Anterior cingulate cortex (tissue), 58 donors: ENCODE data around the gene THSD4.

Experiments
- DNase-seq, 58 donors: peaks; one replicate each; lab custom pipeline; 2025; lab: John Stamatoyannopoulos, UW

THSD4 gene

GRCh38 chr15:71801935-71802655, 686.8 kb downstream of the THSD4 start:
- no peak for DNase-seq

- DNase-seq = no peak
These were observed 687.5 kb downstream of the THSD4 start for GRCh38 chr15:71802770-71803169.

GRCh38 chr15:71804226-71804625, 689.0 kb downstream of the THSD4 start:
- no peak for DNase-seq

- no peak for DNase-seq
These were observed 689.6 kb downstream of the THSD4 start for GRCh38 chr15:71804695-71805470.

GRCh38 chr15:71806452-71806931, 691.2 kb downstream of the THSD4 start:
- no peak for DNase-seq

GRCh38 chr15:71807125-71807629, 691.9 kb downstream of the THSD4 start:
- DNase-seq = no peak

DNA sequence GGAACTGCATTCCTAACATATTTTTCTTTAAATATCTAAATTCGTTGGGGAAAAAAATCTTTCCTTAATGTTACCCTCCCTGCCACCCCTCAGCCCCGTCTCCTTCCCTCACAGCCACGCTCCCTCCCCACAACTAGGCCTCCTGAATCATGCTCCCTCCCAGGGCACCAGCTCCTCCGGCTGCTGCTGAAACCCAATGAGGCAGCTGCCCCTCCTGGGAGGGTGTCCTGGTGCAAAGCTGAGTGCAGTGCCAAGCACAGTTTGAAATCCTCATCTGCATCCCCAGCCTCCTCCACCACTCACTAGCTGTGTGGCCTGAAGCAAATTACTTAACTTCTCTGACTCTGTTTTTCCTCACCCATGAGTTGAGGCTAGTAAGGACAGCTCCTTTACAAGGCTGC, 692.4 kb downstream of the THSD4 start:
- no peak for DNase-seq

- no peak for DNase-seq
These were observed 693.2 kb downstream of the THSD4 start for GRCh38 chr15:71808311-71809020.

DNA sequence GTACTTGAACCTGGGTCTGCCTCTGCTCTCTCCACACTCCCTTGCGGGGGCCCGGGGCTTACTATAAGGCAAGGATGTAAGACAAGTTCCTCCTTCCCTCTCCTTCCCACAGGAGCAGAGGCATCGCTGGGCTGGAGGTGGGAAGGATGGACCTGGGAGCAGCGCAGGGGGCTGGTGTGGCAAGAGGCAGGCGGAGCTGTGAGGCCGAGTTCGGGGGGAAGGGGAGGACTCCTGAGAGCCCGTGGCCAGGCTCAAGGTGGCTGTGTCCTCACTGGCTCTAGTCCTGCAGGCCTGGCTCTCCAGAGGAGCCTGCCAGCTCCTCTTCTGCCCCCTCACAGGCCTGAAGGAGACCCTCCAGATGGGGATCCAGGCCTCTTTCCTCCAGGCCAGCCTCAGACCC, 694.1 kb downstream of the THSD4 start:
- no peak for DNase-seq

DNA sequence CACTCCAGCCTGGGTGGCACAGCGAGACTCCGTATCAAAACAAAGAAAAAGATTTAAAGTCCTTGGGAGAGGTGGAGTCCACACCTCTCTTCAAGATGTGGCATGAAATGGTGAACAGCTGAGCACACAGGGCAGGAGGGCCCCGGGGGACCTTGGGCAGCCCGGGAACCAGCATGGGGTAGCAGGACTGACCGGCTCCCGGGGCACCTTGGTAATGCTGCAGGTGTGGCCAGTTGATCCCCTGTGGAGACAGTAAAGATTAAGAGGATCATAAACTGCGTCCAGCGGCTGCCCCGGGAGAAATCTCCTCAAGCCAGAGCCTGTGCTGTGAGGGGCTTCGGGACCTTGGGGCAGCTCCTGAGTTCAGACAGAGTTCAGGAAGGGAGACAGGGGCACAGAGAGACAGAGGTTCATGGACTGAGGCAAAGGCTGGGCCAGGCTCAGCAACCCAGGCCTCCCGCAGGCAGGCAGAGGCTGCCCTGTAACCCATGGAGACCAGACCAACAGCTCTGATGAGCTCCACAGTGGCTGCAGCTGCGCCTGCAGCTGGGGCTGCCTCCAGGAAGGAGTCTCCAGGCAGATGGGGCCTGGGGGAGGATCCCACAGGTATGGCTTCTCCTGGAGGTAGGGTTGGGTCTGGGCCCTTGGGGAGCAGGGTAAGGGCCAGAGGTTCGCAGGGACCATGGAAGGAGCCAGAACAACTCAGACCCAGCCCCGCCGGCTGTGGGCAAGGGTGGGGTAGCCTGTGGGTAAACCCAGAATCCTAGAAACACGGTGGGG, 695.2 kb downstream of the THSD4 start, which contains the start of gene NR2E3:
Gene NR2E3, plus strand, starts transcription at position 299 of the 780 bp plus-strand sequence. Its CDS starts 190 bp downstream, at position 489.
- DNase-seq = no peak

- DNase-seq = no peak
These were observed 695.9 kb downstream of the THSD4 start for GRCh38 chr15:71811036-71811736.

DNA sequence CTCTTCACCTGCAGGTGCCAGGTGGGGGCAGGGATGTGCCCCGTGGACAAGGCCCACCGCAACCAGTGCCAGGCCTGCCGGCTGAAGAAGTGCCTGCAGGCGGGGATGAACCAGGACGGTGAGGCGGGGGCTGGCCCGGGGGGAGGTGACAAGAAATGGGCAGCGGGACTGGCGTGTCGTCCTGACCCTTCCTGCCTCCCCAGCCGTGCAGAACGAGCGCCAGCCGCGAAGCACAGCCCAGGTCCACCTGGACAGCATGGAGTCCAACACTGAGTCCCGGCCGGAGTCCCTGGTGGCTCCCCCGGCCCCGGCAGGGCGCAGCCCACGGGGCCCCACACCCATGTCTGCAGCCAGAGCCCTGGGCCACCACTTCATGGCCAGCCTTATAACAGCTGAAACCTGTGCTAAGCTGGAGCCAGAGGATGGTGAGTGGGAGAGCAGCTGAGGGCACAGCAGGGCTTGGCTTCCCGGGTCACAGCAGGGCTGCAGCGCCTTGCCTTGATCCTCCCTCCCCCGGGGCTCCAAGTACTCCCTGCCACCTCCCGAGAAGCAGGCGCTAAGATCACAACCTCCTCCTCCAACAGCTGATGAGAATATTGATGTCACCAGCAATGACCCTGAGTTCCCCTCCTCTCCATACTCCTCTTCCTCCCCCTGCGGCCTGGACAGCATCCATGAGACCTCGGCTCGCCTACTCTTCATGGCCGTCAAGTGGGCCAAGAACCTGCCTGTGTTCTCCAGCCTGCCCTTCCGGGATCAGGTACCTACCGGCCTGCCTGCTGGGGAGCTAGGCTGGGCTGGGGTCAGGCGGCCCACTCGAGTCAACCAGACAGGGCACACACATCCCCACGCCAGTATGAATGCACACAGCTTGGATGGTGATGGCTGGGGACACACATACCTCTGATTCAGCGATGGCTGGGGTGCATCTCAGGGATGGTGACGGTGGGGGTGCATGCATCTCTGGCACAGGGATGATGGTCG, 696.8 kb downstream of the THSD4 start:
- DNase-seq = no peak

DNA sequence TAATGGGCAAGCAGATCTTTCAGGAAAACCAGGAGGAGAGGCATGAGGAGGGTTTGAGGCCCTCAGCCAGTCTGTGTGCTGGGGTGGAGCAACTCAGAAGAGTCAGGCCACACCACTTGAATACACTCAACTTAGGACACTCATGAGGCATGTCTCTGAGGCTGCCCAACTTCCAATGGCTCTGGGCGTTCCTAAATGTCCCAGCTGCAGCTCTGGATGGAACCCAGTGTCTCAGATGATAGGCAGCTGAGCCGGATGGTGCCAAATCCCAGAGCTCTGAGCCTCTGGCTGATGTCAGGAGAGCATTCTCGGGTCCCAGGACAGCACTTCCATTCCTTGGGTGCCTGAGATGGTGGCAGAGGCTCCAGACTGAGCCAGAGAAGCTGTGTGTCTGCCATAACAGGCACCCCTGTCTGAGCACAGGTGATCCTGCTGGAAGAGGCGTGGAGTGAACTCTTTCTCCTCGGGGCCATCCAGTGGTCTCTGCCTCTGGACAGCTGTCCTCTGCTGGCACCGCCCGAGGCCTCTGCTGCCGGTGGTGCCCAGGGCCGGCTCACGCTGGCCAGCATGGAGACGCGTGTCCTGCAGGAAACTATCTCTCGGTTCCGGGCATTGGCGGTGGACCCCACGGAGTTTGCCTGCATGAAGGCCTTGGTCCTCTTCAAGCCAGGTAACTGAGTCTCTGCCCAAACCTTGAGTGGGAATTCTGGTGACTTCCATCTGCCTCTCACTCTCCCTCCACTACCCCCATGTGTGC, 697.9 kb downstream of the THSD4 start:
- DNase-seq = no peak

DNA sequence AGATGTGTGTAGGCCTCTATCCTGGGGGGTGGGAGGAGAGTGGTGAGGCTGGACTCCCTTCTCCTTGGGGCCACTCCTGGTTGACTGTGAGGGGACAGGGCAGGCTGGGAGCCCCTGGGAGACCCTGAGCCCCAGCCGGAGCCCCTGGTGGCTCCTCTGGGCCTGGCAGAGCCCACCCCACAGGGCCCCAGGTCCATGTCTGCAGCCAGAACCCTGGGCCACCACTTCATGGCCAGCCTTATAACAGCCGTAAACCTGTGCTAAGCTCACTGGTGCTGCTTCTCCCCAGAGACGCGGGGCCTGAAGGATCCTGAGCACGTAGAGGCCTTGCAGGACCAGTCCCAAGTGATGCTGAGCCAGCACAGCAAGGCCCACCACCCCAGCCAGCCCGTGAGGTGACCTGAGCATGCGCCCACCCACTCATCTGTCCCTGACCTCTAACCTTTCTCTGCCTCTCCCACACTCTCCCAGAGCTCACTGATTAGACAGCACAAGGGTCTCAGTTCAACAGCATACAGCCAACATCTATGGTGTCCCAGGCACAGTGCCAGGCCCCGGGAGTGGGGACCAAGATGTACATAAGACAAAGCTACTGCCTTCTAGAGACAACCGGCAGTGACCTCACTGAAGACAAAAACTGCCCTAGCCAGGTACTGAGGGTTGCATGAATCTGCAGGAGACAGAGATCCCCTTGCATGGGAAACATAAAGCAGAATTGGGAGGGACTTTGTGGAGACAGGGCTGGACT, 698.6 kb downstream of the THSD4 start:
- no peak for DNase-seq

DNA sequence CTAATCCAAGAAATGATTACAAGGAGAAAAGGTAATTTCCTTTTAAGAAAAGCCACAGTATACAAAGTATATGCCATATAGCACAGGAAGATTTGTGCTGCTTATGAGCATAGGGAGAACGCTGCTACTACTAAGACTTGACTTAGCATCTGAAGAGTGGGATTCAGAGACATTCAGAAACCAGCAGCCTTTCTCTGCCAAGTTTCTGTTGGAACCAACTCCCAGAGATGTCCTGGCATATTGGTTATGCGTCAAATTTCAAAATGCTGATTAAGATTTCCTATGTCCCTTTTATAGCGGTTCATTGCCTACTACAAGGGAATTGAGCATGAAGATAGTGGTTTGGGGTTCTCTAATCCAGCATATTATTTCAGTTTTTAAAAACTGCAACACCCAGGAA, 700.0 kb downstream of the THSD4 start:
- peak in 2 of 58 donors; percentile 12 to 16 for DNase-seq

DNA sequence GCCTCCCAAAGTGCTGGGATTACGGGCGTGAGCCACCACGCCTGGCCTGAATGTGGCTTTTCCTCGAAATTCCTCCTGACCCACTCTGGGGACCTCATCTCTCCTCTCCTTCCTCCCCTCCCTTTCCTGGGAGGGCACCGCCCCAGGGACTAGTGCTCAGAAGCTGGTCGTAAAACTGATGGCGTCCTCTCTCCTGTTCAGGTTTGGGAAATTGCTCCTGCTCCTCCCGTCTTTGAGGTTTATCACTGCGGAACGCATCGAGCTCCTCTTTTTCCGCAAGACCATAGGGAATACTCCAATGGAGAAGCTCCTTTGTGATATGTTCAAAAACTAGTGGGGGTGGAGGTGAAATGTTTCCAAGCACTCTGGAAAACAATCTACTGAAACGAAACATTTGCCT, 702.1 kb downstream of the THSD4 start:
- no peak for DNase-seq

DNA sequence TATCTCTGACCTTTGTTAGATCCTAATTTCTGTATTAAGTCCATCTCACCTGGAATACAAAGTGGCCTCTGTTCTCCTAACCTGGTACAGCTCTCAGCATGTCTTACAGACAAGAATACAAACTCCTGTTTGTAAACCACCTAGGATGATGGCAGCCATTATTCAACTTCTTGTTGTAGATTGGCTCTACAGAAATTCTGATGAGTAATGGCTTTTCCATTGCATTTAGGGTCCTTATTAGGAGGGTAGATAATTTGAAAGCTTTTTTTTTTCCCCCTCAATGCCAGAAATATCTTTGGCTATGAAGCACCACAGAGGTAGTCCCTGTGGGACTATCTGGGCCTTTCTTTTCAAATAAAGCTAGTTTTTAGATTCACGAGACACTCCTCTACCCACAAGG, 704.9 kb downstream of the THSD4 start:
- no peak for DNase-seq
